GM23338 (cell line): Measurements from ENCODE around the gene CELSR1. TPM values are rescaled to one million over a fixed set of nuclear protein-coding genes. Genes with fewer than 3 reads are reported as not detected.

ENCODE experiments used
- ATAC-seq: fragments of 200-7000 bp; cut with Tn5 transposase; 3 replicates; pipeline ENCODE4 v1.9.1; 2020
- DNase-seq: peaks from one replicate; pipeline ENCODE4 v3.0.0-alpha.2; 2015; ENCODE audit warnings: low spot score
- H2AFZ ChIP-seq: fragments of 200-600 bp; sonication (generic); 2 replicates; pipeline ENCODE4 v1.8.0; 2016; ENCODE audit warnings: antibody characterized with exemption, mild to moderate bottlenecking, moderate library complexity
- H3F3A ChIP-seq: fragments of 200-600 bp; sonication (generic); replicated peaks from 2 replicates; pipeline ENCODE4 v1.8.0; 2017; ENCODE audit warnings: antibody characterized with exemption, mixed run types, low read depth
- H3K27ac ChIP-seq: fragments of 200-600 bp; sonication (generic); 2 replicates; pipeline ENCODE4 v1.6.1; 2016; ENCODE audit warnings: low read depth
- H3K27me3 ChIP-seq: fragments of 200-600 bp; sonication (generic); 2 replicates; pipeline ENCODE4 v1.8.0; 2016; ENCODE audit warnings: mild to moderate bottlenecking, mixed run types, moderate library complexity; ENCODE audit not compliant: insufficient read depth
- H3K36me3 ChIP-seq: fragments of 200-600 bp; sonication (generic); 2 replicates; pipeline ENCODE4 v1.8.0; 2016; ENCODE audit warnings: mild to moderate bottlenecking; ENCODE audit not compliant: insufficient read depth
- H3K4me1 ChIP-seq: fragments of 200-600 bp; sonication (generic); 2 replicates; pipeline ENCODE4 v1.8.0; 2016; ENCODE audit warnings: mild to moderate bottlenecking, moderate library complexity; ENCODE audit not compliant: insufficient read depth
- H3K4me2 ChIP-seq: fragments of 200-600 bp; sonication (generic); 2 replicates; pipeline ENCODE4 v1.7.1; 2017; ENCODE audit warnings: mixed run types
- H3K4me3 ChIP-seq: fragments of 200-600 bp; sonication (generic); 2 replicates; pipeline ENCODE4 v1.6.1; 2016; ENCODE audit warnings: mixed run types
- H3K79me2 ChIP-seq: fragments of 200-600 bp; sonication (generic); replicated peaks from 2 replicates; pipeline ENCODE4 v1.8.0; 2017; ENCODE audit warnings: mild to moderate bottlenecking; ENCODE audit not compliant: insufficient read depth
- H3K9me2 ChIP-seq: fragments of 200-600 bp; sonication (generic); 2 replicates; pipeline ENCODE4 v1.8.0; 2017; ENCODE audit not compliant: insufficient read depth
- H4K20me1 ChIP-seq: fragments of 200-600 bp; sonication (generic); replicated peaks from 2 replicates; pipeline ENCODE4 v1.8.0; 2017; ENCODE audit warnings: mild to moderate bottlenecking; ENCODE audit not compliant: insufficient read depth
- H3K27ac Mint-ChIP-seq: 2 replicates; pipeline ENCODE4 v1.8.0; 2020; ENCODE audit warnings: inconsistent platforms, mild to moderate bottlenecking, moderate library complexity, mixed read lengths
- H3K27me3 Mint-ChIP-seq: 3 replicates; pipeline ENCODE4 v1.8.0; 2022; ENCODE audit warnings: low read depth, mild to moderate bottlenecking, moderate library complexity, mixed read lengths, inconsistent platforms; ENCODE audit not compliant: insufficient read depth, poor library complexity
- H3K36me3 Mint-ChIP-seq: 3 replicates; pipeline ENCODE4 v1.8.0; 2021; ENCODE audit warnings: low read depth, mild to moderate bottlenecking, inconsistent platforms, moderate library complexity, mixed read lengths
- H3K4me1 Mint-ChIP-seq: 3 replicates; pipeline ENCODE4 v1.8.0; 2020; ENCODE audit warnings: mild to moderate bottlenecking, inconsistent platforms, mixed read lengths
- H3K4me3 Mint-ChIP-seq: 3 replicates; pipeline ENCODE4 v1.8.0; 2021; ENCODE audit warnings: moderate library complexity, mild to moderate bottlenecking, inconsistent platforms, mixed read lengths
- H3K9me3 Mint-ChIP-seq: 3 replicates; pipeline ENCODE4 v1.8.0; 2020; ENCODE audit warnings: moderate library complexity, mild to moderate bottlenecking, inconsistent platforms, mixed read lengths
- CREB1 ChIP-seq: fragments of 250-450 bp; sonication (Bioruptor Pico); IDR thresholded peaks from 2 replicates; pipeline ENCODE4 v1.5.0; 2020; ENCODE audit warnings: low read depth, mild to moderate bottlenecking, moderate library complexity
- EZH2 ChIP-seq: fragments of 200-600 bp; sonication (generic); IDR thresholded peaks from one replicate; pipeline ENCODE4 v1.8.0; 2017; ENCODE audit warnings: antibody characterized with exemption, mild to moderate bottlenecking, low read depth; ENCODE audit not compliant: unreplicated experiment
- EZH2phosphoT487 ChIP-seq: fragments of 200-600 bp; sonication (generic); IDR thresholded peaks from one replicate; pipeline ENCODE4 v1.8.1; 2018; ENCODE audit warnings: antibody characterized with exemption; ENCODE audit not compliant: unreplicated experiment
- JUNB ChIP-seq: IDR thresholded peaks from one replicate; pipeline ENCODE4 v1.6.1; 2016; ENCODE audit warnings: antibody characterized with exemption; ENCODE audit not compliant: unreplicated experiment
- NANOG ChIP-seq: IDR thresholded peaks from 2 replicates; pipeline ENCODE4 v1.6.1; 2016; ENCODE audit warnings: antibody characterized with exemption, borderline replicate concordance
- POLR2AphosphoS5 ChIP-seq: IDR thresholded peaks from 2 replicates; pipeline ENCODE4 v1.6.1; 2016; ENCODE audit warnings: antibody characterized with exemption, low read depth
- STAT1 ChIP-seq: IDR thresholded peaks from one replicate; pipeline ENCODE4 v1.6.1; 2016; ENCODE audit warnings: antibody characterized with exemption; ENCODE audit not compliant: unreplicated experiment
- ZNF114 ChIP-seq: fragments of 250-450 bp; sonication (Bioruptor Pico); IDR thresholded peaks from 2 replicates; pipeline ENCODE4 v1.5.0; 2020; ENCODE audit warnings: mild to moderate bottlenecking, moderate library complexity
- ZNF331 ChIP-seq: fragments of 250-450 bp; sonication (Bioruptor Pico); IDR thresholded peaks from 2 replicates; pipeline ENCODE4 v1.5.0; 2020; ENCODE audit warnings: low read depth, mild to moderate bottlenecking, moderate library complexity
- ZNF462 ChIP-seq: fragments of 250-450 bp; sonication (Bioruptor Pico); IDR thresholded peaks from 2 replicates; pipeline ENCODE4 v1.5.0; 2020; ENCODE audit warnings: mild to moderate bottlenecking, moderate library complexity
- polyA plus RNA-seq: library from polyadenylated mRNA; unstranded; fragments of >200 nt; fragmentation: Nextera tagmentation; extraction: Ambion mirVana; gene quantifications from 2 replicates; pipeline ENCODE4 v1.2.1, GENCODE V29; 2016
- total RNA-seq: library from RNA; depleted of rRNA; stranded (reverse); fragments of >200 nt; shearing (Covaris generic); gene quantifications from 2 replicates; pipeline ENCODE4 v1.2.3, GENCODE V29; 2014
- TF ChIP-seq, protein P1 (sequence below), 2 experiments: fragments of 200-600 bp in 1 of 2; sonication (generic) in 1 of 2; conservative IDR thresholded peaks; 2 replicates each; pipeline versions ENCODE4 v1.5.1 to v1.6.1; 2016 to 2017; ENCODE audit warnings: antibody characterized with exemption in 2 of 2, low read depth in 2 of 2, mild to moderate bottlenecking in 2 of 2, moderate library complexity in 1 of 2
- TF ChIP-seq, protein P2 (sequence below): IDR thresholded peaks from 2 replicates; pipeline ENCODE4 v1.6.1; 2016; ENCODE audit warnings: antibody characterized with exemption
- TF ChIP-seq, protein P3 (sequence below): IDR thresholded peaks from one replicate; pipeline ENCODE4 v1.6.1; 2018; ENCODE audit warnings: antibody characterized with exemption; ENCODE audit not compliant: unreplicated experiment

CELSR1 gene
- total and polyA plus RNA-seq, 2 experiments from 2014 or later: 4.8 to 20.4 TPM

- DNase-seq (no peak), ATAC-seq (no peak)
- H3K9me3 Mint-ChIP-seq: peaks cover under 1% of the 10 kb centered on the region; the same call in 1 of the 3 replicates
- peaks cover 4% of the 10 kb centered on the region; the same call in 1 of the 2 replicates for H3F3A ChIP-seq
- H3K36me3 Mint-ChIP-seq: peaks cover 58% of the 10 kb centered on the region
- H3K79me2 ChIP-seq: no peaks in the 10 kb centered on the region
- H3K9me2 ChIP-seq: no peaks in the 10 kb centered on the region
- H3K36me3 ChIP-seq: peaks cover 11% of the 10 kb centered on the region; the same call in 1 of the 2 replicates
- no peak overlapping the region for H3K27ac Mint-ChIP-seq
- peaks cover 4% of the 10 kb centered on the region for H4K20me1 ChIP-seq
- no peaks in the 10 kb centered on the region for H3K4me1 ChIP-seq
- H3K27me3 ChIP-seq: no peaks in the 10 kb centered on the region
- H3K4me1 Mint-ChIP-seq: no peaks in the 10 kb centered on the region
- H2AFZ ChIP-seq: no peak overlapping the region
- no peak overlapping the region for H3K4me2 ChIP-seq
- no peak overlapping the region for H3K4me3 Mint-ChIP-seq
- TF ChIP-seq ZNF114 (CRISPR knock-in tag) (no peak), JUNB (no peak), EZH2phosphoT487 (no peak), EZH2 (no peak), CREB1 (no peak), ZNF331 (CRISPR knock-in tag) (no peak), STAT1 (no peak), ZNF462 (CRISPR knock-in tag) (no peak), POLR2AphosphoS5 (no peak), NANOG (no peak)
- TF ChIP-seq, protein P1, sequence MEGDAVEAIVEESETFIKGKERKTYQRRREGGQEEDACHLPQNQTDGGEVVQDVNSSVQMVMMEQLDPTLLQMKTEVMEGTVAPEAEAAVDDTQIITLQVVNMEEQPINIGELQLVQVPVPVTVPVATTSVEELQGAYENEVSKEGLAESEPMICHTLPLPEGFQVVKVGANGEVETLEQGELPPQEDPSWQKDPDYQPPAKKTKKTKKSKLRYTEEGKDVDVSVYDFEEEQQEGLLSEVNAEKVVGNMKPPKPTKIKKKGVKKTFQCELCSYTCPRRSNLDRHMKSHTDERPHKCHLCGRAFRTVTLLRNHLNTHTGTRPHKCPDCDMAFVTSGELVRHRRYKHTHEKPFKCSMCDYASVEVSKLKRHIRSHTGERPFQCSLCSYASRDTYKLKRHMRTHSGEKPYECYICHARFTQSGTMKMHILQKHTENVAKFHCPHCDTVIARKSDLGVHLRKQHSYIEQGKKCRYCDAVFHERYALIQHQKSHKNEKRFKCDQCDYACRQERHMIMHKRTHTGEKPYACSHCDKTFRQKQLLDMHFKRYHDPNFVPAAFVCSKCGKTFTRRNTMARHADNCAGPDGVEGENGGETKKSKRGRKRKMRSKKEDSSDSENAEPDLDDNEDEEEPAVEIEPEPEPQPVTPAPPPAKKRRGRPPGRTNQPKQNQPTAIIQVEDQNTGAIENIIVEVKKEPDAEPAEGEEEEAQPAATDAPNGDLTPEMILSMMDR (conservative IDR thresholded peaks at IDR 0.05; ENCODE audit: low read depth in 2 of 2): no peak
- TF ChIP-seq, protein P2, sequence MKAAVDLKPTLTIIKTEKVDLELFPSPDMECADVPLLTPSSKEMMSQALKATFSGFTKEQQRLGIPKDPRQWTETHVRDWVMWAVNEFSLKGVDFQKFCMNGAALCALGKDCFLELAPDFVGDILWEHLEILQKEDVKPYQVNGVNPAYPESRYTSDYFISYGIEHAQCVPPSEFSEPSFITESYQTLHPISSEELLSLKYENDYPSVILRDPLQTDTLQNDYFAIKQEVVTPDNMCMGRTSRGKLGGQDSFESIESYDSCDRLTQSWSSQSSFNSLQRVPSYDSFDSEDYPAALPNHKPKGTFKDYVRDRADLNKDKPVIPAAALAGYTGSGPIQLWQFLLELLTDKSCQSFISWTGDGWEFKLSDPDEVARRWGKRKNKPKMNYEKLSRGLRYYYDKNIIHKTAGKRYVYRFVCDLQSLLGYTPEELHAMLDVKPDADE: no peak
- TF ChIP-seq, protein P3, sequence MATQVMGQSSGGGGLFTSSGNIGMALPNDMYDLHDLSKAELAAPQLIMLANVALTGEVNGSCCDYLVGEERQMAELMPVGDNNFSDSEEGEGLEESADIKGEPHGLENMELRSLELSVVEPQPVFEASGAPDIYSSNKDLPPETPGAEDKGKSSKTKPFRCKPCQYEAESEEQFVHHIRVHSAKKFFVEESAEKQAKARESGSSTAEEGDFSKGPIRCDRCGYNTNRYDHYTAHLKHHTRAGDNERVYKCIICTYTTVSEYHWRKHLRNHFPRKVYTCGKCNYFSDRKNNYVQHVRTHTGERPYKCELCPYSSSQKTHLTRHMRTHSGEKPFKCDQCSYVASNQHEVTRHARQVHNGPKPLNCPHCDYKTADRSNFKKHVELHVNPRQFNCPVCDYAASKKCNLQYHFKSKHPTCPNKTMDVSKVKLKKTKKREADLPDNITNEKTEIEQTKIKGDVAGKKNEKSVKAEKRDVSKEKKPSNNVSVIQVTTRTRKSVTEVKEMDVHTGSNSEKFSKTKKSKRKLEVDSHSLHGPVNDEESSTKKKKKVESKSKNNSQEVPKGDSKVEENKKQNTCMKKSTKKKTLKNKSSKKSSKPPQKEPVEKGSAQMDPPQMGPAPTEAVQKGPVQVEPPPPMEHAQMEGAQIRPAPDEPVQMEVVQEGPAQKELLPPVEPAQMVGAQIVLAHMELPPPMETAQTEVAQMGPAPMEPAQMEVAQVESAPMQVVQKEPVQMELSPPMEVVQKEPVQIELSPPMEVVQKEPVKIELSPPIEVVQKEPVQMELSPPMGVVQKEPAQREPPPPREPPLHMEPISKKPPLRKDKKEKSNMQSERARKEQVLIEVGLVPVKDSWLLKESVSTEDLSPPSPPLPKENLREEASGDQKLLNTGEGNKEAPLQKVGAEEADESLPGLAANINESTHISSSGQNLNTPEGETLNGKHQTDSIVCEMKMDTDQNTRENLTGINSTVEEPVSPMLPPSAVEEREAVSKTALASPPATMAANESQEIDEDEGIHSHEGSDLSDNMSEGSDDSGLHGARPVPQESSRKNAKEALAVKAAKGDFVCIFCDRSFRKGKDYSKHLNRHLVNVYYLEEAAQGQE: no peak
- no peak overlapping the region for H3K27ac ChIP-seq
- no peak overlapping the region for H3K4me3 ChIP-seq
- peaks cover 8% of the 10 kb centered on the region for H3K27me3 Mint-ChIP-seq
Observed at GRCh38 chr22:46354176-46354992, 183.0 kb downstream of the CELSR1 start.
